ENCODE data around the gene UBXN6. TPM values are rescaled to one million over a fixed set of nuclear protein-coding genes. Genes with fewer than 3 reads are reported as not detected.

UBXN6 gene
- total RNA-seq, 1 experiment from 2014 or later: 76.5 TPM

- peaks cover 16 to 44% of the 10 kb centered on the region in 2 experiments for H3K4me1 ChIP-seq (ENCODE audit: control insufficient read depth in 1 of 2, insufficient read depth in 2 of 2, low read length in 2 of 2)
- no peaks in the 10 kb centered on the region for H3K27me3 ChIP-seq (ENCODE audit: insufficient read depth, low read length)
- peak overlapping the region; percentile 98 for H3K4me2 ChIP-seq (ENCODE audit: low read length)
- intact Hi-C loops (cut with micrococcal nuclease): loop anchor here (5.0 kb wide), 1 partner anchor 41 kb away; no protein-coding TSS in a partner anchor
- BruUV-seq (replicated peaks): TSS peak; percentile 57
- no peaks in the 10 kb centered on the region for H3K9me3 ChIP-seq (ENCODE audit: control insufficient read depth in 1 of 2, insufficient read depth in 1 of 2, low read depth in 1 of 2, low read length in 2 of 2)
- peak overlapping the region; percentile 99 for H3K9ac ChIP-seq (ENCODE audit: low read length)
- peaks cover 0 to 13% of the 10 kb centered on the region in 2 experiments; a peak in 3 of 4 replicates for H3K36me3 ChIP-seq (ENCODE audit: control insufficient read depth in 1 of 2, insufficient read depth in 2 of 2, low read length in 2 of 2)
- ATAC-seq (no peak), DNase-seq (ENCODE audit: low read depth, low spot score) (no peak)
- no peaks in the 10 kb centered on the region for H3K9me2 ChIP-seq (ENCODE audit: insufficient read depth)
- peak overlapping the region; percentile 85 for H3K27ac ChIP-seq (ENCODE audit: low read depth, low read length)
- H3K4me3 ChIP-seq (replicated peaks in 1 of 2; ENCODE audit: low read depth in 1 of 2, low read length in 2 of 2): peak overlapping the region; percentile 88 to 100
- H4K20me1 ChIP-seq (ENCODE audit: insufficient read depth): peaks cover 20% of the 10 kb centered on the region
- POLR2A ChIA-PET: no interaction called here
- RAD21 ChIA-PET (ENCODE audit: low non-redundant PET in 1 of 2, low total read pairs in 2 of 2, uncharacterized antibody in 2 of 2, unreplicated experiment in 2 of 2): no interaction called here
- H2AFZ ChIP-seq (ENCODE audit: low read depth, low read length, poor library complexity, severe bottlenecking): no peak overlapping the region
- TF ChIP-seq RAD21 (IDR thresholded peaks at IDR 0.05; ENCODE audit: low read depth) (no peak), POLR2AphosphoS5 (IDR thresholded peaks at IDR 0.05; ENCODE audit: low read depth, low read length) (no peak), MAX (IDR thresholded peaks at IDR 0.05) (no peak), SIN3A (IDR thresholded peaks at IDR 0.05; ENCODE audit: low read depth) (peak; percentile 50; the same call in 1 of the 2 replicates), ZFX (IDR thresholded peaks at IDR 0.05) (peak; percentile 54; the same call in 1 of the 2 replicates)
- H3K79me2 ChIP-seq (ENCODE audit: insufficient read depth, low read length): peaks cover 77% of the 10 kb centered on the region
- CTCF ChIA-PET: no interaction called here
Measured at GRCh38 chr19:4403005-4403761, 54.4 kb downstream of the UBXN6 start.

GRCh38 chr19:4402171-4403004, 55.2 kb downstream of the UBXN6 start, which contains the start of gene CHAF1A:
TSS of gene CHAF1A (plus strand) at chr19:4402640. CDS start at chr19:4402763, 123 bp downstream.
- H3K79me2 ChIP-seq (ENCODE audit: insufficient read depth, low read length): peaks cover 77% of the 10 kb centered on the region
- H3K9me2 ChIP-seq (ENCODE audit: insufficient read depth): no peaks in the 10 kb centered on the region
- H4K20me1 ChIP-seq (ENCODE audit: insufficient read depth): peaks cover 20% of the 10 kb centered on the region
- H3K9ac ChIP-seq (ENCODE audit: low read length): peak within 1 kb of the TSS; percentile 99
- H3K4me1 ChIP-seq (ENCODE audit: control insufficient read depth in 1 of 2, insufficient read depth in 2 of 2, low read length in 2 of 2): peaks cover 16 to 44% of the 10 kb centered on the region in 2 experiments
- peak within 1 kb of the TSS; percentile 88 to 100 for H3K4me3 ChIP-seq (replicated peaks in 1 of 2; ENCODE audit: low read depth in 1 of 2, low read length in 2 of 2)
- RAD21 ChIA-PET (ENCODE audit: low non-redundant PET in 1 of 2, low total read pairs in 2 of 2, uncharacterized antibody in 2 of 2, unreplicated experiment in 2 of 2): no interaction called here
- no TSS peak for BruUV-seq (replicated peaks)
- CTCF ChIA-PET: interaction anchor here (0.6 to 2.2 kb wide), 10 partner anchors 12 to 389 kb away, joined by 3 to 25 read pairs (median 3); partner anchors contain the start of gene FEM1A
- peak; percentile 100 for DNase-seq (ENCODE audit: low read depth, low spot score)
- no peak within 1 kb of the TSS for H2AFZ ChIP-seq (ENCODE audit: low read depth, low read length, poor library complexity, severe bottlenecking)
- peak within 1 kb of the TSS; percentile 85 for H3K27ac ChIP-seq (ENCODE audit: low read depth, low read length)
- intact Hi-C loops (cut with micrococcal nuclease): loop anchor here (5.0 kb wide), 1 partner anchor 40 kb away; no protein-coding TSS in a partner anchor
- H3K27me3 ChIP-seq (ENCODE audit: insufficient read depth, low read length): no peaks in the 10 kb centered on the region
- no peaks in the 10 kb centered on the region for H3K9me3 ChIP-seq (ENCODE audit: control insufficient read depth in 1 of 2, insufficient read depth in 1 of 2, low read depth in 1 of 2, low read length in 2 of 2)
- peaks cover 0 to 21% of the 10 kb centered on the region in 2 experiments; a peak in 3 of 4 replicates for H3K36me3 ChIP-seq (ENCODE audit: control insufficient read depth in 1 of 2, insufficient read depth in 2 of 2, low read length in 2 of 2)
- POLR2A ChIA-PET: interaction anchor here (0.8 to 1.5 kb wide), 4 partner anchors 36 to 69 kb away, joined by 4 to 8 read pairs (median 6); partner anchors contain the start of genes HDGFL2 and MPND
- ATAC-seq: peak; percentile 91
- peak within 1 kb of the TSS; percentile 98 for H3K4me2 ChIP-seq (ENCODE audit: low read length)
- TF ChIP-seq REST (IDR thresholded peaks at IDR 0.05; ENCODE audit: low read depth) (no peak), EZH2phosphoT487 (IDR thresholded peaks at IDR 0.05; ENCODE audit: borderline replicate concordance) (no peak), POLR2A (IDR thresholded peaks at IDR 0.05; ENCODE audit: borderline replicate concordance, extremely low read depth, insufficient read depth, insufficient read length) (peak; percentile 47), CEBPB (IDR thresholded peaks at IDR 0.05; ENCODE audit: low read depth) (peak; percentile 74; the same call in 1 of the 2 replicates), POLR2AphosphoS5 (IDR thresholded peaks at IDR 0.05; ENCODE audit: low read depth, low read length) (peak; percentile 54), CTCF (IDR thresholded peaks at IDR 0.05 in 2 of 3, conservative IDR thresholded peaks at IDR 0.05 in 1 of 3; ENCODE audit: borderline replicate concordance in 1 of 3, insufficient read depth in 1 of 3, low read depth in 2 of 3, low read length in 2 of 3) (no peak), ZFX (IDR thresholded peaks at IDR 0.05) (peak; percentile 92), SP1 (IDR thresholded peaks at IDR 0.05; ENCODE audit: low read depth) (peak; percentile 98)
